GM04503 (cell line): ENCODE measurements around the gene ACO1.

Source experiments
- DNase-seq: peaks from one replicate; pipeline ENCODE4 v3.0.0-alpha.2; 2012; ENCODE audit warnings: low read depth

The ACO1 gene

GRCh38 chr9:32490601-32491000, 106.2 kb downstream of the ACO1 start:
- DNase-seq, result no peak

DNA sequence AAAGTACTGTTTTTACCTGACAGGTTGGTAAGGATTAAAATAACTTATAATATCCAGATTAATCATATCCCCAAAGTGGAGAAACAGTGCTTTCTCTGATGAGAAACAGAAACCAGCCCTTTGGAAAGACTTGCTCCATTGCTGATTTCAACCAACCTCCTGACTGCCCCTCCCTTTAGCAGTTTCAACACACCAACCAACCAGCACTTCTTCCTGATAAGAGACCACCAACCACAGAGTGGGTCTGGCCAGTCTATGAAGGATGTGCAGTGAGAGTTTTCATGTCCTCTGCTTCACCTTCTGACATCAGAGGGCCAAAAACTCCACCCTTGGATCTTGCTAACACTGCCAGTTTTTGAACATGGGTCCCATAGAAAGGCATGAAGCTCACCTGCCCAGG, 113.5 kb downstream of the ACO1 start:
- DNase-seq, result no peak

GRCh38 chr9:32500768-32501167, 116.3 kb downstream of the ACO1 start:
- DNase-seq, result no peak

- no peak for DNase-seq
These were observed 117.4 kb downstream of the ACO1 start for GRCh38 chr9:32501868-32502267.

- DNase-seq, result no peak
These were observed 118.0 kb downstream of the ACO1 start for GRCh38 chr9:32502464-32502863.

DNA sequence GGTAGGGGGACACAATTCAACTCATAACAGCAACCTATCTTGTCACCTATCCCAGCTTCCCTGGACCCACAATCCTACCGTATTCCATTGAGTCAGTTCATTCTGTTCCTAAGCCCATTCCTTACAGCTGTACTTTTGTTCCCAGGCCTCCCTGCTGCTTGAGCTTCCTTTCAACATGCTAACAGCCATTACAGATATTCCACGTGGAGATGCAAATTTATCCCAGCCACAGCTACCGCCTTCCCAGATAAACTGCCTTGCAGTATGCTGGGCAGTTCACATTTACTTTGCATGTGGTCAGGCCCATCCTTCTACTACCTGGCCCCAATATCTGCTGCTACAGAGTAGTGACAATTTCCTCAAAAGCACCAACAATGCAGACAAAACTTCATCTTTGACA, 118.6 kb downstream of the ACO1 start:
- DNase-seq, result no peak
